Measurements from ENCODE around the gene CEP250. TPM values are rescaled to one million over a fixed set of nuclear protein-coding genes. Genes with fewer than 3 reads are reported as not detected.

The CEP250 gene
- total RNA-seq, 1 donor from 2014 or later, result 54.7 TPM

GRCh38 chr20:35564905-35565304, 109.5 kb downstream of the CEP250 start:
- Mint-ChIP-seq H3K4me1 (no peaks in the 10 kb centered on the region), H3K9me3 (no peaks in the 10 kb centered on the region), H3K4me3 (no peak overlapping the region), H3K36me3 (ENCODE audit: low read depth) (no peaks in the 10 kb centered on the region), H3K27me3 (peaks cover 2% of the 10 kb centered on the region), H3K27ac (no peak overlapping the region)
- intact Hi-C loops (cut with micrococcal nuclease), result no loop called here
- ATAC-seq (ENCODE audit: low read depth), result no peak
- DNase-seq, result no peak
- POLR2A ChIA-PET, result no interaction called here
- TF ChIP-seq CTCF (IDR thresholded peaks at IDR 0.05), result no peak
- CTCF ChIA-PET, result no interaction called here

- POLR2A ChIA-PET, result no interaction called here
- H3K4me3 Mint-ChIP-seq, result no peak overlapping the region
- ATAC-seq (ENCODE audit: low read depth), result no peak
These were observed 113.2 kb downstream of the CEP250 start for GRCh38 chr20:35568645-35569044.

More at GRCh38 chr20:35568645-35569044, 113.2 kb downstream of the CEP250 start:
- Mint-ChIP-seq H3K36me3 (ENCODE audit: low read depth) (peaks cover 3% of the 10 kb centered on the region), H3K9me3 (peaks cover 6% of the 10 kb centered on the region), H3K4me1 (no peaks in the 10 kb centered on the region), H3K27ac (no peak overlapping the region), H3K27me3 (peaks cover 2% of the 10 kb centered on the region)
- no peak for TF ChIP-seq CTCF (IDR thresholded peaks at IDR 0.05)
- intact Hi-C loops (cut with micrococcal nuclease), result no loop called here
- CTCF ChIA-PET, result no interaction called here
- DNase-seq, result no peak

Other genes with a start within 250 kb of the CEP250 start
- gene MMP24, start 228.9 kb upstream of the CEP250 start, total RNA-seq, result not detected in 2 replicates
- gene MMP24OS, start 177.5 kb upstream of the CEP250 start, total RNA-seq, result 39.2 and 47.9 TPM in 2 replicates
- gene EIF6, start 170.8 kb upstream of the CEP250 start, total RNA-seq, result 137 and 148 TPM in 2 replicates
- not detected in 2 replicates for gene FAM83C, start 163.2 kb upstream of the CEP250 start, total RNA-seq
- gene UQCC1, start 43.6 kb upstream of the CEP250 start, total RNA-seq, result 52.9 and 58.3 TPM in 2 replicates
- not detected in 2 replicates for gene GDF5, start 17.4 kb upstream of the CEP250 start, total RNA-seq
- gene C20orf173, start 74.1 kb downstream of the CEP250 start, total RNA-seq, result not detected in 2 replicates
- gene ERGIC3, start 86.5 kb downstream of the CEP250 start, total RNA-seq, result 159 and 183 TPM in 2 replicates
- gene SPAG4, start 160.2 kb downstream of the CEP250 start, total RNA-seq, result 1.5 and 2.2 TPM in 2 replicates
- 234 and 264 TPM in 2 replicates for gene CPNE1, start 209.3 kb downstream of the CEP250 start, total RNA-seq
- 129 and 139 TPM in 2 replicates for gene RBM12, start 209.3 kb downstream of the CEP250 start, total RNA-seq
- 27.1 and 30.6 TPM in 2 replicates for gene NFS1, start 243.8 kb downstream of the CEP250 start, total RNA-seq
- gene ROMO1, start 243.8 kb downstream of the CEP250 start, total RNA-seq, result 96.8 and 131 TPM in 2 replicates